Activated naive CD8-positive, alpha-beta T cell (primary cell): ENCODE data around the gene GRIK5.

Experiments used
- H3K27ac Mint-ChIP-seq: one replicate; pipeline ENCODE4 v1.8.0; 2021; ENCODE audit warnings: mixed read lengths
- H3K27me3 Mint-ChIP-seq: one replicate; pipeline ENCODE4 v1.8.0; 2021; ENCODE audit warnings: mixed read lengths
- H3K36me3 Mint-ChIP-seq: one replicate; pipeline ENCODE4 v1.8.0; 2021; ENCODE audit warnings: mixed read lengths
- H3K4me1 Mint-ChIP-seq: one replicate; pipeline ENCODE4 v1.8.0; 2021; ENCODE audit warnings: low read depth, mixed read lengths
- H3K4me3 Mint-ChIP-seq: one replicate; pipeline ENCODE4 v1.8.0; 2021; ENCODE audit warnings: mild to moderate bottlenecking, mixed read lengths
- H3K9me3 Mint-ChIP-seq: one replicate; pipeline ENCODE4 v1.8.0; 2021; ENCODE audit warnings: low read depth, mixed read lengths

Gene GRIK5

DNA sequence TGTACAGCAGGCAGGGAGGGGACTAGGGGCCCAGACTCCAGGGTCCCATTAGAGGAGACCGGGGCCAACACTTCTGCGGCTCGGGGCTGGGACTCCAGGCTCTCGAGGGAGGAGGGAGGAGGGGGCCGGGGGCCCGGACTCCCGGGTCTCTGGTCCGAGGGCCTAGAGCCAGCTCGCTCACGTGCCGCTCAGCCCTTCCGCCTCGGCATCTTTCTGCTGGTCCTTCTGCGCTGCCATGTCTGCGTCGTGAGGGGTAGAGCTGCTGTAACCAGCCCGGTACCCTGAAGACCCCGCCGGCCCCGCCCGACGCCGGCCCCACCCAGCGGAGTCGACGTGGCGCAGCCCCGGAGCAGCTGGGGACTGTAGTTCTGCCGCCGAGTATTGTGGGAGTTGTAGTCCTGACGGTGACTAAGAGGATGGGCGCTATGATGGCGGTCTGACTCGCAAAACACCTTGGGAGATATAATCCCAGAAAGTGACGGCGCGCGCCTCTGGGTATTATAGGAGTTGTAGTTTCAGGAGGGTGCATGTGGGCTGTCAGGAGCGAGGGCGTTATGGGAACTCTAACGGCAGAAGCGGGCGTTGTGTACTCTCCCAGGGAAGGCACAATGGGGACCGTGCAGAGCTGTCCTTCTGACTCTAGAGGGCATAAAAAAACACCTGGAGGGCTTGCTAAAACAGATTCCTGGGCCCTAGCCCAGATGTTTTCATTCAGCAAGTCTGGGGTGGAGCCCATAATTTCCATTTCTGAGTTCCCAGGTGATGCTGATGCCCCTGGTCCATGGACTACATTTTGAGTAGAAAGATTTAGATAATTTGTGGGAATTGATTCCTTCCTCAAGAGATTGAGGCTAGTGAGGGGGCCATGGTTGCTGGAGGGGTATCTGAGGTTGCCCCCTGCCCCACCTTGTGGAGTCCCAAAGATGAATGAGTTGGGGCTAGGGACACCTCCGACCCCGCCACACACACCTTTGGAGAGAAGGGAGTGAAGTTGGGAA is 110.7 kb downstream of the GRIK5 start, which contains the start of gene RABAC1:
TSS of gene RABAC1 (minus strand) at position 266 of the 998 bp plus-strand sequence. CDS start at position 237, 29 bp downstream.
- Mint-ChIP-seq H3K4me3 (peak within 1 kb of the TSS; percentile 98), H3K27me3 (no peaks in the 10 kb centered on the region), H3K4me1 (peaks cover 16% of the 10 kb centered on the region), H3K9me3 (no peaks in the 10 kb centered on the region), H3K27ac (peak within 1 kb of the TSS; percentile 97), H3K36me3 (no peaks in the 10 kb centered on the region)

DNA sequence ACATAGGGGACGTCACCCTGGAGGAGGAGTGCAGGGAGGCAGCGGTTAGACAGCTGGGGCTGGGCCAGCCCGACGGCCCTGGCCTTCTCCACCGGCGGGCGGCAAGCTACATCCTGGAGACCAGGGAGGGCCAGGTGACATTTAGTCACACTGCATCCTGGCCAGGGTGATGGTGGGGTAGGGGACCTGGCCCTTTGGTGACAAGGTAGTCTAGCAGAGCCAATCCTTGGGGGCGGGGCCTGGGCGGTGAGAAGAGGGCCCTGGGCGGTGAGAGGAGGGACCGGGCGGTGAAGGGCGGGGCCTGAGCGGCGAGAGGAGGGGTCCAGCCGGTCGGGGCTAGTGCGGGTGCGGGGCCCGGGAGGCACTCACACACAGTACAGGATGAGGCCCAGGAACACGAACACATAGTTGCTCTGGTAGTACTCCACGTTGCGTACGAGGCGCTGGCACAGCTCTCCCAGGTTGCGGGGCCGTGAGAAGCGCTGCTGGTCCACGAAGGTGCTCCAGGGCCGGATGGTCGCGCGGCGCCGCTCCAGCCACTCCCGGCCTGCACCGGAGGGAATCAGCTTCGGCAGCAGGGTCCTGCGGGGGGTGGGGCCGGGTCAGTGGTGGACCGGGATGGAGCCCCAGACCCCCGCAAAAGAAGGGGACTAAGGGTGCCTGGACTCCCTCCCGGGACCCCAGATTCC is 111.5 kb downstream of the GRIK5 start:
- no peaks in the 10 kb centered on the region for H3K27me3 Mint-ChIP-seq
- H3K27ac Mint-ChIP-seq = peak overlapping the region; percentile 71
- peaks cover 16% of the 10 kb centered on the region for H3K4me1 Mint-ChIP-seq
- H3K4me3 Mint-ChIP-seq = peak overlapping the region; percentile 98
- H3K36me3 Mint-ChIP-seq = no peaks in the 10 kb centered on the region
- no peaks in the 10 kb centered on the region for H3K9me3 Mint-ChIP-seq

DNA sequence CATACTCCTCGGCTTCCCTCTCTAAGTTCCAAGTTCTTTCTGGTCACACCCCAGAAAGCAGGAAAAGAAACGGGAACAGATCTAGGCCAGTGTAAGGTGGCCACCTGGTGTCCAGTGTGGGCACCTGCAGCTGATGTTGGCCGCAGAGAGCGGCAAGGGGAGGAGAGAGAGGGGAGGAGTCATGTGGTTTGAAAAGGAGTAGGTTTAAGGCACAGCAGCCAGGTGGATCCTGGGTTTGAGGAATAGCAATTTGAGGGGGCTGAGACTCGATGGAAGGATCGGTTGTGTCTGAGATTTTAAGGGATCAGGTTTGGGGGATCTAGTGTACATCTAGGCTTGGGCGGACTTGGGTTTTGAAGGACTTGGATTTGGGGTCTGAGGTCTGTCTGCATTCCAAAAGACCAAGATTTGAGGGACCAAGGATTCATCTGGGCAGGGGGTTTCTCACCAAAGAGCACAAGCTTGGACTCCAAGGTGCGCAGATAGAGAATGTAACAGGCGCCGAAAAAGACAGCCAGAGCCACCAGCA is 112.1 kb downstream of the GRIK5 start:
- H3K27me3 Mint-ChIP-seq = no peaks in the 10 kb centered on the region
- H3K9me3 Mint-ChIP-seq = no peaks in the 10 kb centered on the region
- peak overlapping the region; percentile 98 for H3K4me3 Mint-ChIP-seq
- peaks cover 16% of the 10 kb centered on the region for H3K4me1 Mint-ChIP-seq
- H3K36me3 Mint-ChIP-seq = no peaks in the 10 kb centered on the region
- peak overlapping the region; percentile 71 for H3K27ac Mint-ChIP-seq

DNA sequence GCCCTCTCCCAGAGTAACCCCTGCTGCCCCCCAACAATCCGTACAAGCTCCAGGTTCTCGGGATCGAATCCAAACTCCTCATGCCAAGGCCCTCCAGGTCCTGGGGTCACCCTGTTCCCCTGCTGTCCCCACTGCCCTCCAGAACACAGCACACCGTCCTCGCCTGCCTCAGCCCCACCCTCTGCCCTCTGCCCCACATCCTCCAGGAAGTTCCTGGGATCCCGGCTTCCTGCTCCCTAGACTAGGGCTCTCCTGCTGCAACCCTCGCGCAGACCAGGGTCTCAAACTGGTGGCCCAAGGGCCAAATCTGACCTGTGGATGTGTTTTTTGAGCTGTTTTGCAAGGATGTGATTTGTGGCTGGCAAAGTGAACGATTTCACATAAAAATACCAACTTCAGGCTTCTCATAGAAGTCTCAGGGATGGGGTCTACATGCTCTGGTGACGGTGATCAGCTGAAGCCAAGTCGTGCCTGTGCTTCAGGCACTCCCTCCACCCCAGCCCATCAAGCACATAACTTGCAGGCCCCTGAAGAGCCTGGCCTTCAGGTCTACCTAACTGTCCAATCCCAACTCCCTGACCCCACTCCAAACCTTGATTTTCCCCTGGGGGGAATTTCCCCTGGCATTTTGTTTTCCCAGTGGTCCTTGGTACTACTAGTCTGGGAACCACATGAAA is 112.7 kb downstream of the GRIK5 start:
- Mint-ChIP-seq H3K36me3 (no peaks in the 10 kb centered on the region), H3K4me1 (peaks cover 16% of the 10 kb centered on the region), H3K27ac (peak overlapping the region; percentile 71), H3K27me3 (no peaks in the 10 kb centered on the region), H3K9me3 (no peaks in the 10 kb centered on the region), H3K4me3 (peak overlapping the region; percentile 98)

DNA sequence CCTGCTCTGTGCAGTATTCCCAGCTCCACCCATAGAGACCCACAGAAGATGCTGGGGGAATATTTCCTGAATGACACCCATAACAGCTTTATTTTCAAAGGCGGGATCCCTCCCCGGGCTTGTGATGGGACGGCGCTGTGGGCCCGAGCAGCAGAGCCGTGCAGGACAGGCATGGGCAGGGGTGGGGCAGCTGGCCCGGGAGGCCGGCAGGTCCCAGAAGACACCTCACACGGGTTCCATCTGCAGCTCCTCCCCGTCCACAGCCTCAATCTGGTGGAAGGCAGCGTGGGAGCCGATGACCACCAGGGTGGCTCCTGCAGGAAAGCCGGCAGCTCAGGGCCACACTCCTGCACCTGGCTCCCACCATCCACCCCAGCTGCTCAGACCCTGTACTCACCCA is 113.4 kb downstream of the GRIK5 start:
- Mint-ChIP-seq H3K36me3 (no peaks in the 10 kb centered on the region), H3K27ac (no peak overlapping the region), H3K9me3 (no peaks in the 10 kb centered on the region), H3K4me1 (peaks cover 19% of the 10 kb centered on the region), H3K4me3 (peak overlapping the region; percentile 27), H3K27me3 (no peaks in the 10 kb centered on the region)

DNA sequence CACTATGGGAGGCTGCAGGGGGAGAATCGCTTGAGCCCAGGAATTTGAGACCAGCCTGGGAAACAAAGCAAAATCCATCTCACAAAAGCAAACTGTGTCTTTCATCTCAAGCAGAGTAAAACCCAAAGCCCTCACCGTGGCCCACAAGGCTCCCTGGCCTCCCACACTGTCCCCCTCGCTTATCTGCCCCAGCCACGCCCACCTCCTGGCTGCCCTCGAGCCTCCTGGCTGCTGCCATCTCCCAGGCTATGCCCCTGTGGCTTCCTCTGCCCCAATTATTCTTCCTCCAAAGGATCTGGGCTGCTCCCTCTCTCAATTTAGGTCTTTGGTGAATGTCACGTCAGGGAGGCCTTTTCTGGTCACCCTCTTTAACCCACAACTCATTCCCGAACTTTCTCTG is 114.5 kb downstream of the GRIK5 start:
- Mint-ChIP-seq H3K9me3 (no peaks in the 10 kb centered on the region), H3K4me3 (no peak overlapping the region), H3K27ac (no peak overlapping the region), H3K36me3 (no peaks in the 10 kb centered on the region), H3K4me1 (peaks cover 22% of the 10 kb centered on the region), H3K27me3 (no peaks in the 10 kb centered on the region)

DNA sequence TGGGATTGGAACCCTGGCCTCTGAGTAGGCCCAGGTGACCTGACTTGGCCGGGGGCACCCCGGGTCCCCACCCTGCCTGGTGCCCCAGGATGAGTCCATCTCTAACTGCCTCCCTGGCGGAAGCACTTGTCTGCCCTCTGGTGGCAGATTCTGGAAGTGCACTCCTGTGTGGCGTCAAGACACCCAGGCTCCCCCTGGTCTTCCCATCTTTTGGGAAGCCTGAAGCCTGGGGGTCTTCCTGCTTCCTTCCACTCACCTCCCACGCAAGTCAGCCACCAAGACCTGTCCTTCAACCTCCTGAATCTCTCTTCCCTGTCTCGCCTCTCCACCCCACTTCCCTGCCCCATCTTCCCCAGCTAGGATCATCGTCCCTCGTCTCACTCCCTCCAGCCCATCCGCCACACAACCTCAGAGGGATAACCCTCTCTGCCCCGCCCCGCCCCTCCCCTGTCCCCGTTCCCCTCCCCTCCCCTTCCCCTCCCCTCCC is 118.3 kb downstream of the GRIK5 start:
- Mint-ChIP-seq H3K36me3 (peaks cover 2% of the 10 kb centered on the region), H3K9me3 (no peaks in the 10 kb centered on the region), H3K27me3 (no peaks in the 10 kb centered on the region), H3K4me3 (no peak overlapping the region), H3K4me1 (peaks cover 21% of the 10 kb centered on the region), H3K27ac (no peak overlapping the region)
